GM12892 (cell line): ENCODE measurements around the gene SOX18.

Experiments used
- POLR2A ChIP-seq: IDR thresholded peaks from 2 replicates; pipeline ENCODE4 v1.6.1; 2011; ENCODE audit warnings: low read depth, low read length, control low read depth
- POLR2AphosphoS5 ChIP-seq: IDR thresholded peaks from 2 replicates; pipeline ENCODE4 v1.6.1; 2011; ENCODE audit warnings: low read depth, low read length, control low read depth

DNA sequence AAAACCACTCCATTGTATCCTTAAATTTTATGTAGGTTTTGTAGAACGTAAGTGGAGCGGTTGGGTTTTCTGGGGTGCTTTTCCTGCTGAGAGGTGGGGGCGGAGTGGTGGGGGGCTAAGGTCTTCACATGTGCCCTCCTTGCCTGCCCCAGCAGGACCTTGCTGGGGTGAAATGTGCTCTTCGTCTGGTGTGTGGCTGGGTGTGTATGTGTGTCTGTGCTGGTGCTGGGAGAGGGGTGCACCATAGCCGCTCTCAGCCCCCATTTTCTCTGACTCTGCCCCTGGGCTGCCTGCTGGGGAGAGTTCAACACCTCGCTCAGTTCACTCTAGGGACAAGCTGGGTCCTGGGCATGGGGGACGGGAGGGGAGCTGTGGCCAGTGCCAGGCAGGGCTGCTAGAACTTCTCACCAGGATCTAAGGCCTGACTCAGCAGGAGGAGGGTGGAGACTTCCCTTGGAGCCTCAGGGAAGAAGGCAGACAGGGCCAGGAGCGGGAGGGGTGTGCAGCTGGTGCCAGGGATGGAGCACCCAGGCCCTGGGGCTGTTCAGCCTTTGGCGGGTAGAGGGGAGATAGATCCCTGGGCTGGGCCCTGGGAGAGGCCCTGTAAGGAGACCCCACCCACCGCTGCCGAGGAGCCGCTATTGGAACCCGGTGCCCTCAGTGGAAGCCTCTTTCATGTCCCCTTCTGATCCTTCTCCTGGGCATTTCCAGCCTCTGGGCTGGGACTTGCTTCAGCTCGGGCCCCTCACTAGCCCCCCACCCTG, 4.8 kb downstream of the SOX18 start:
- TF ChIP-seq POLR2AphosphoS5: no peak
- TF ChIP-seq POLR2A: no peak
